Choroid plexus epithelial cell (primary cell): ENCODE measurements around the gene ETDA.

Experiments used
- DNase-seq: peaks from one replicate; pipeline ENCODE4 v3.0.0-alpha.2; 2010; ENCODE audit warnings: low read depth
- H3K4me3 ChIP-seq: 2 replicates; pipeline ENCODE4 v1.5.1; 2011; ENCODE audit warnings: low read depth, mild to moderate bottlenecking, control low read depth, low read length, moderate library complexity
- CTCF ChIP-seq: conservative IDR thresholded peaks from 2 replicates; pipeline ENCODE4 v1.5.1; 2011; ENCODE audit warnings: low read depth, mild to moderate bottlenecking, control low read depth, inconsistent platforms, low read length, moderate library complexity

The ETDA gene

GRCh38 chrX:135264206-135264605 lies 12.3 kb downstream of the ETDA start:
- H3K4me3 ChIP-seq, result no peak overlapping the region
- no peak for DNase-seq
- no peak for TF ChIP-seq CTCF

- no peak overlapping the region for H3K4me3 ChIP-seq
- no peak for DNase-seq
- no peak for TF ChIP-seq CTCF
These were observed 21.3 kb downstream of the ETDA start for GRCh38 chrX:135273162-135273561.

DNA sequence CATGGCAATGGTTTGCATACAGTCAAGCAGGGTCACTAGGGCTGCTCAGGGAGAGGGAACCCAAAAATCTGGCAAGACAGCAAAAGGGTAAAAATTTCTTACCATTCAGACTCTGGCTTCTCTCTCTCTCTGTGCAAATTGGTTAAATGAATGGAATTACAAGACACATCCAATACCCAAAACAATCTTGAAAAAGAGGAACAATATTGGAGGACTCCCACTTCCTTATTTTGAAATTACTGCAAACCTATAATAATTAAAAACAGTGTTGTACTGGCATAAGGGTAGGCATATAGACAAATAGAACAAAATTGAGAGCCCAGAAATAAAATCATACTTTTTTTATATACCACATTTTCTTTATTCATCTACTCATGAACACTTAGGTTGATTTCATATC lies 24.1 kb downstream of the ETDA start:
- no peak for DNase-seq
- TF ChIP-seq CTCF, result no peak

DNA sequence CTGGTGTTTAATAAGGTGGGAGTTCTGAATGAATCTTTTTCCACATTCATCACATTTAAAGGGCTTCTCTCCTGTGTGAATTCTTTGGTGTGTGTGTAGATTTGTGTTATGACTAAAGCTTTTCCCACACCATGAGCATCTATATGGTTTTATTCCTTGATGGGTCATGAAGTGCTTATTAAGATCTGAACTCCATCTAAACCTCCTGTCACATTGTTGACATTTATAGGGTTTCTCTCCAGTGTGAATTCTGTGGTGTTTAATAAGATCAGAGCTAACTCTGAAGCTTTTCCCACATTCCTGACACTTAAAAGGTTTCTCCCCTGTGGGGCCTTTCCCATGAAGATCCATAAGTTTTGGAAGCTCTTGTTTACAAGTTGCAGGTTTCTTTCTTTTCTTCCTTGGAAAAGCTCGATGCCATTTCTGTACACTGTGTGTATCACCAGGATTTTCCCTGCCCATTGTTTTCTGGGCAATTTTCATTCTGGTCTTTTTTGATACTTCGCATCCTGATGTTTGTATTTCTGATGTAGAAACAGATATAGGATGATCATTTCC lies 35.5 kb downstream of the ETDA start:
- no peak for DNase-seq
- no peak for TF ChIP-seq CTCF
- no peak overlapping the region for H3K4me3 ChIP-seq

More for the DNA sequence above, 24.1 kb downstream of the ETDA start:
- no peak overlapping the region for H3K4me3 ChIP-seq

DNA sequence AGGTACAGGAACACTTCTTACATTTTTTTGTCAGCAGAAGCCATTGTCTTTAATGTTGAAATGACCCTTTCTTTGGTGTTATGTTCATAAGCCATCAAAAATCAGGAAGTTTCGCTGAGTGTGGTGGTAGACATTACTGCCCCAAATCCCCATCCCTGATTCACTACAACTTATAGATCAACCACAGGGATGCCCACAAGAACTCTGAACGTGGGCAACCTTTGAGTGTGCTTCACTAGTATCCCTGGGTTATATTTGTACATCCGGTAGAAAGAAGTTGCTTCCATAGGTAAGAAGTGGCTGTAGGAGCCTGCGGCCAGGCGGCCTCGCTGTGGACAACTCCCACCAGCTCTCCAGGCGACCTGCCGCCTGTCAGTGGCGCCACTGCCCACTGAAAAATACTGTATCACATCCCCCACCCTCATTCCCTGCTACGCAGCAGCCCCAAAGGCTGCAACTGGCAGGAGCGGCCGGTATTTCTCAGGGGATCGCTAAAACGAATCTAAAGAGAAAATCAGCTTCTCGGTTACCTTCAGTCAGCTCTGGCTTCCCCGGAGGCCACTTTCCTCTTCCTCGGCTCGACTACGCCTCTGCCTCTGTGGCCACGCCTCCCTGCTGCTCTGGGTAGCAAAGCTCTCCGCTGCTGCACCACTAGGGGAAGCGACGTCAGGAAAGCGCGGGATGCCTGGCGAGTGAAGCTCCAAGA lies 43.5 kb downstream of the ETDA start:
- H3K4me3 ChIP-seq, result peak overlapping the region; percentile 53
- peak; percentile 53 for TF ChIP-seq CTCF
- DNase-seq, result peak; percentile 60

DNA sequence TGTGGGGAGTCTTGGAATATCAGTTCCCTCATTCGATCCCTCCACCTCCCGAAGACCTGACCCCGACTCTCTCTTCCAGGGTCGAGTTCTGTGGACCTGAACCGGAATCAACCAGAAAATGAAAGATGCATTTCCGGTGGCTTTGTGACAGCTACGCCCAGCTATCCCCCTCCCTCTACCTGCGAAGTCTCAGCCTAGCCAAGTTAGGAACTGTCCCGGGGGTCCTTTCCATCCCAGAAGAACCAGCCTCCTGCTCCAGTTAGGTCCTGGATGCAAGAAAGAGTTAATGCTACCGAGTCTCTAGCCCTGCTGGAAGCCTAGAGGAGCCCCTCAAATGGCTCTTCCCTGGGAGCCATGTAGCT lies 44.1 kb downstream of the ETDA start:
- no peak for TF ChIP-seq CTCF
- DNase-seq, result no peak
- H3K4me3 ChIP-seq, result peak overlapping the region; percentile 53
